OCI-LY1 (cell line): ENCODE measurements around the gene MGST2.

ENCODE experiments used
- H2AFZ ChIP-seq: fragments of 200-600 bp; sonication (generic), shearing (Covaris generic); 2 replicates; pipeline ENCODE4 v1.6.0; 2014; ENCODE audit warnings: antibody characterized with exemption, mild to moderate bottlenecking, low read length
- H3F3A ChIP-seq: fragments of 200-600 bp; sonication (generic), shearing (Covaris generic); 2 replicates; pipeline ENCODE4 v1.6.0; 2014; ENCODE audit warnings: mild to moderate bottlenecking, antibody characterized with exemption, low read length, moderate library complexity; ENCODE audit not compliant: insufficient read depth
- H3K27ac ChIP-seq: fragments of 200-600 bp; sonication (generic); 2 replicates; pipeline ENCODE4 v1.5.1; 2014; ENCODE audit warnings: low read length, mixed run types, mild to moderate bottlenecking, low read depth; ENCODE audit not compliant: poor library complexity, severe bottlenecking
- H3K27me3 ChIP-seq: fragments of 200-600 bp; sonication (generic); 2 replicates; pipeline ENCODE4 v1.6.0; 2014; ENCODE audit warnings: antibody characterized with exemption, mild to moderate bottlenecking, low read length, moderate library complexity; ENCODE audit not compliant: insufficient read depth
- H3K36me3 ChIP-seq: fragments of 200-600 bp; sonication (generic); 2 replicates; pipeline ENCODE4 v1.6.1; 2014; ENCODE audit warnings: mild to moderate bottlenecking, antibody characterized with exemption, low read length, moderate library complexity, mixed read lengths; ENCODE audit not compliant: insufficient read depth
- H3K4me1 ChIP-seq: fragments of 200-600 bp; sonication (generic); 2 replicates; pipeline ENCODE4 v1.5.1; 2014; ENCODE audit warnings: mild to moderate bottlenecking, low read length, moderate library complexity; ENCODE audit not compliant: insufficient read depth, severe bottlenecking
- H3K4me2 ChIP-seq: fragments of 200-600 bp; sonication (generic), shearing (Covaris generic); 2 replicates; pipeline ENCODE4 v1.6.1; 2014; ENCODE audit warnings: low read length
- H3K4me3 ChIP-seq: fragments of 200-600 bp; sonication (generic); 2 replicates; pipeline ENCODE4 v1.5.1; 2014; ENCODE audit warnings: low read length, low read depth, mild to moderate bottlenecking, mixed read lengths; ENCODE audit not compliant: poor library complexity, severe bottlenecking
- H3K79me2 ChIP-seq: fragments of 200-600 bp; shearing (Covaris generic); 2 replicates; pipeline ENCODE4 v1.6.1; 2016; ENCODE audit warnings: mixed run types, low read length, mixed read lengths; ENCODE audit not compliant: insufficient read depth
- H3K9ac ChIP-seq: fragments of 200-600 bp; sonication (generic), shearing (Covaris generic); 2 replicates; pipeline ENCODE4 v1.6.1; 2014; ENCODE audit warnings: mild to moderate bottlenecking, low read length, mixed read lengths
- H3K9me2 ChIP-seq: fragments of 200-600 bp; sonication (generic), shearing (Covaris generic); 2 replicates; pipeline ENCODE4 v1.6.1; 2014; ENCODE audit warnings: low read depth, mild to moderate bottlenecking, low read length, mixed read lengths
- H3K9me3 ChIP-seq: fragments of 200-600 bp; shearing (Covaris generic); 2 replicates; pipeline ENCODE4 v1.6.1; 2014; ENCODE audit warnings: low read length, mixed read lengths
- H4K20me1 ChIP-seq: fragments of 200-600 bp; sonication (generic), shearing (Covaris generic); 2 replicates; pipeline ENCODE4 v1.6.0; 2016; ENCODE audit warnings: mild to moderate bottlenecking, low read length; ENCODE audit not compliant: insufficient read depth
- CTCF ChIP-seq: fragments of 200-600 bp; sonication (generic), shearing (Covaris generic); IDR thresholded peaks from 2 replicates; pipeline ENCODE4 v1.5.1; 2017; ENCODE audit warnings: mild to moderate bottlenecking, antibody characterized with exemption, low read length, moderate library complexity, mixed read lengths
- EZH2 ChIP-seq: fragments of 200-600 bp; sonication (generic), shearing (Covaris generic); IDR thresholded peaks from 2 replicates; pipeline ENCODE4 v1.8.0; 2017; ENCODE audit warnings: borderline replicate concordance, mixed run types, mild to moderate bottlenecking, antibody characterized with exemption, low read length, moderate library complexity, mixed read lengths

The MGST2 gene

GRCh38 chr4:139718358-139718757 lies 52.7 kb downstream of the MGST2 start:
- Histone ChIP-seq H2AFZ (no peak overlapping the region), H3K4me3 (no peak overlapping the region), H3K27me3 (no peaks in the 10 kb centered on the region), H3K27ac (no peak overlapping the region), H3K4me2 (no peak overlapping the region), H3K79me2 (no peaks in the 10 kb centered on the region), H3F3A (no peaks in the 10 kb centered on the region), H3K36me3 (no peaks in the 10 kb centered on the region), H3K4me1 (no peaks in the 10 kb centered on the region), H3K9me3 (no peaks in the 10 kb centered on the region), H4K20me1 (no peaks in the 10 kb centered on the region), H3K9me2 (no peaks in the 10 kb centered on the region), H3K9ac (no peak overlapping the region)
- TF ChIP-seq EZH2 = no peak
- TF ChIP-seq CTCF = no peak

GRCh38 chr4:139718833-139719232 lies 53.2 kb downstream of the MGST2 start:
- Histone ChIP-seq H3K4me3 (no peak overlapping the region), H3K4me2 (no peak overlapping the region), H3K4me1 (no peaks in the 10 kb centered on the region), H4K20me1 (no peaks in the 10 kb centered on the region), H3K9me2 (no peaks in the 10 kb centered on the region), H3K27me3 (no peaks in the 10 kb centered on the region), H3F3A (no peaks in the 10 kb centered on the region), H2AFZ (no peak overlapping the region), H3K9ac (no peak overlapping the region), H3K27ac (no peak overlapping the region), H3K79me2 (no peaks in the 10 kb centered on the region), H3K36me3 (no peaks in the 10 kb centered on the region), H3K9me3 (no peaks in the 10 kb centered on the region)
- no peak for TF ChIP-seq CTCF

GRCh38 chr4:139719381-139720101 lies 53.9 kb downstream of the MGST2 start:
- TF ChIP-seq CTCF = no peak
- TF ChIP-seq EZH2 = no peak
- H3K9me3 ChIP-seq = no peaks in the 10 kb centered on the region
- no peaks in the 10 kb centered on the region for H3K79me2 ChIP-seq
- no peaks in the 10 kb centered on the region for H3F3A ChIP-seq
- no peak overlapping the region for H3K9ac ChIP-seq
- H3K36me3 ChIP-seq = no peaks in the 10 kb centered on the region
- no peak overlapping the region for H3K4me2 ChIP-seq
- no peaks in the 10 kb centered on the region for H3K9me2 ChIP-seq
- no peak overlapping the region for H3K27ac ChIP-seq
- H3K4me1 ChIP-seq = no peaks in the 10 kb centered on the region
- H2AFZ ChIP-seq = no peak overlapping the region
- H3K27me3 ChIP-seq = no peaks in the 10 kb centered on the region
- H3K4me3 ChIP-seq = no peak overlapping the region
- H4K20me1 ChIP-seq = no peaks in the 10 kb centered on the region
